Activated CD8-positive, alpha-beta memory T cell treated with anti-CD3 and anti-CD28 coated beads for 1 hour (primary cell): ENCODE data around the gene DEFB131A.
"Not testable (repeated sequence)": the region's sequence is repeated elsewhere in the genome, so short reads cannot be mapped to it uniquely, and the experiment has no call there.

Experiments used
- DNase-seq, 2 donors: peaks; one replicate each; pipeline ENCODE4 v3.0.0-alpha.2; 2020; ENCODE audit warnings: low read depth in 1 of 2; ENCODE audit errors: extremely low read depth in 1 of 2

DEFB131A gene

GRCh38 chr4:9494256-9495035 lies 50.2 kb downstream of the DEFB131A start:
- not testable (repeated sequence) for DNase-seq

DNA sequence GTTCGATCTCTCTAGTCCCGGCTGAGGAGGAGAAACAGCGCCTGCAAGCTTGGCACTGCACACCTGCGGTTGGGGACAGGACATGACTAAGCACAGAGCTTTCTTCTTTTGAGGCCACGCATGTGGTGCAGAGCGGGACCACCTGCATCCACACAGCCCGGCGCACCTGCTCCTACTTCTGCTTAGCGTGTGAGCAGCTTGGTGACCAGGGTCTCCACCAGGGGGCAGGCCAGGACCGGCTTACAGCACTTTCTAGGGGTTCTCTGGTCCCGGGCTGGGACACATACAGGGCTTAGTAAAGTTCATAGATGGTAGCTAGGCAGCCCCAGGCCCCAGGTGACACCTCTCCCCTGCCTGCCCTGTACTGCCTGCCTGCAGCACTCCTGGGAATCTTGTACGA lies 51.2 kb downstream of the DEFB131A start:
- DNase-seq = peak; percentile 1 to 29

DNA sequence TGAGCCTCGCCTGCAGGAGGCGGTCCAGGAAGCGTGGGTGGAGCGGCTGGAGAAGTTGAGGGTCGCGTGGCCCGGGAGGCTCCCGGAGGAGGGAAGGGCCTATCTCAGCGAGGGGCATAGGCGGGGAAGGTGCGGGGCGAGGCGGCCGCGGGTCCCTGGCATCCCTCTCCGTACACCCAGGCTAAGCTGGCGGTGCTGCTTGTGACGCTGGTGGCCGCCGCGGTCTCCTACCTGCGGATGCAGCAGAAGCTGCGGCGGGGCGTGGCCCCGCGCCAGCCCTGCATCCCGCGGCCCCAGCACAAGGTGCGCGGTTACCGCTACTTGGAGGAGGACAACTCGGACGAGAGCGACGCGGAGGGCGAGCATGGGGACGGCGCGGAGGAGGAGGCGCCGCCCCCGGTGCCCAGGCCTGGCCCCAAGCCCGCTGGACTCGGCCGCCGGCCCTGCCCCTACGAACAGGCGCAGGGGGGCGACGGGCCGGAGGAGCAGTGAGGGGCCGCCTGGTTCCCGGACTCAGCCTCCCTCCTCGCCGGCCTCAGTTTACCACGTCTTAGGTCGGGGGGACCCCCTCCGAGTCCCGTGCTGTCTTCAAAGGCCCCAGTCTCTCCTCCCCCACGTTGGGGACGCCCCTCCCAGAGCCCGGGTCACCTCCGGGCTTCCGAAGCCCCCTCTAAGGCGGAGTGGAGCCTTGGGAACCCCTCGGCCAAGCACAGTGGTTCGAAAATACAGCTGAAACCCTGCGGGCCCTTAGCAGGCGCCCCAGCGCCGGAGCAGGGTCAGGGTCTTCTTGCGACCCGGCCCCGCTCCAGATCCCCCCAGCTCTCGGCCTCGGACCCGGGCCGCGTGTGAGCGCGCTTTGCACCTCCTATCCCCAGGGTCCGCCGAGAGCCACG lies 53.6 kb downstream of the DEFB131A start:
- not testable (repeated sequence) for DNase-seq

DNA sequence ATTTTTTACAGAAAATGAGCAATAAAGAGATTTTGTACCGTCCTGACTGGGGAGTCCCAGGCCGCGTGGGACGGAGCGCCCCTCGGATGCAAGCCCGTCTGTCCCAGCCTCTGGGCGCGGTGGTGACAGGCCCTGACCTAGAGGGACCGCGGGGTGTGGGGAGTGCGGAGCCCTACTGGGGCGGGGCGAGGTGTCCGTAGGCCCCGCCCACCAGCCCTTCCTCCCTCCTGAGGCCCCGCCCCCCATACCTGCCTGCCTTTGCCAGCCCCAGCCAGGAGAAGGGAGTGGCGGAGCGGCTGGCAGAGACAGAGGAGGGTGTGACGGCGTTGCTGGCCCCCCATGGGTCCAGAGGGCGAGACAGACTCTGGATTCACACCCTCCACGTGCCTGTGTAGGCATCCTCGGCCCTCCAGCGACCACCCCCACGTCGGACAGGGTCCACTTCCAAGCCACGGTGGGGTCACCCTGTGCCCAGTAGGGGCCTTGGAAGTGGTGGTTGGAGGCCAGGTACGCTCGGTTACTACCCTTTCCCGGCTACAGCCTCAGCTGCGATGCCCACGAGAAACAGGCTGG lies 54.3 kb downstream of the DEFB131A start:
- not testable (repeated sequence) for DNase-seq

DNA sequence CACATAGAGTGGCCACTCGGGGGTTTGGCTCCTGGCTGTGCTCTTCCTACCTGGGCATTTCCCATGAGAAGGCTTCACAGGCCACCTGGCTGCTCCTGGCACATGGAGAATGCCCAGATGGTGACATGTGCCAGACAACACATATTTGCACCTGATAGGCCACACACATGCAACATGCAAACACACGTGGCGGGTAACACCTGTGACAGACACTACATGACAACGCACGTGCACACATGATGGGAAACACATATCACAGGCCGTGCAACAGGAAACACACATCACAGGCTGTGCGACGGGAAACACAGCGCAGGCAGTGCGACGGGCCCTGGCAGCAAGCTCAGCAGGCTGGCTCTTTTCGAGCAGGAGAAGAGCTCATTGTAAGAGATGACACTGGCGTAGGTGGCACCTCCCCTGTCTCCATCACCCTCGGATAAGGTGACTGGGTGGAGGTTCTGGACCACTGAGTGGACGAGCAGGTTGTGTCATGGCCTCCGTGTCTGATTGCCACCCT lies 55.8 kb downstream of the DEFB131A start:
- DNase-seq = not testable (repeated sequence)
